Measurements from ENCODE around the gene MED8.

DNA sequence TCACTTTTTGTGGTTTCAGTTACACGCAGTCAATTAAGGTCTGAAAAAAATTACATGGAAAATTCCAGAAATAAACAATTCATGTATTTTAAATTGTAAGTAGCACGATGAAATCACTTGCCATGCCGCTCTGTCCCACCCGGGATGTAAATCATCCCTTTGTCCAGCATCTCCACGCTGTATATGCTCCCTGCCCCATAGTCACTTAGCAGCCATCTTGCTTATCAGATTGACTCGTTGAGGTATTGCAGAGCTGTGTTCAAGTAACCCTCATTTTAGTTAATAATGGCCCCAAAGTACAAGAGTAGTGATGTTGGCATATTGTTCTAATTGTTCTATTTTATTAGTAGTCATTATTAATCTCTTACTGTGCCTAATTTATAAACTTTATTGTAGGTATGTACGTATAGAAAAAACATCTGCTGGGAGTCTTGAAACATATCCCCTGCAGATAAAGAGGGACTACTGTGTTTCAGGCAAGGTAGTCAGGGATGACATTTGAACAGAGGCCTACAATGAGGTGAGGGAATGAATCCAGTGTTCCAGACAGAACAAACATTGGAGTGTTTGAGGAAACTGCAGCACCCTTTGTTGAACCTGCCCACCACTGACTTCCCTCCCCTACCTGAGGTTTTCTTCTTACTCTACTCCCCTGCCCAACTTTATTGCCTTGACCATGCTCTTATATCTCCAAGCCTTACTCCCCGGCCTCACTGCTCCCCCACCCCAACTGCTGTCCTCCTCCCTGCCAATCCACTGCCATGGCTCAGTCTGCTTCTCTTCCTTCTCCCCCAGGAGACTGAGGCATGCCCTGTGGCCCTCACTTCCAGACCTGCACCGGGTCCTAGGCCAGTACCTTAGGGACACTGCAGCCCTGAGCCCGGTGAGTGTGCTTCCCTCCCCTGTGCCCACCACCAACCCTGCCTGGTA, 37.9 kb downstream of the MED8 start:
- TF ChIP-seq ZNF253 (CRISPR knock-in tag; conservative IDR thresholded peaks at IDR 0.05) (no peak), SREBF1 (IDR thresholded peaks at IDR 0.05; ENCODE audit: borderline replicate concordance, low read depth, low read length) (no peak), NFE2L1 (tag; IDR thresholded peaks at IDR 0.05; ENCODE audit: borderline replicate concordance, low read depth) (no peak), POLR2A (conservative IDR thresholded peaks at IDR 0.05) (no peak)
- TF ChIP-seq, protein P1, sequence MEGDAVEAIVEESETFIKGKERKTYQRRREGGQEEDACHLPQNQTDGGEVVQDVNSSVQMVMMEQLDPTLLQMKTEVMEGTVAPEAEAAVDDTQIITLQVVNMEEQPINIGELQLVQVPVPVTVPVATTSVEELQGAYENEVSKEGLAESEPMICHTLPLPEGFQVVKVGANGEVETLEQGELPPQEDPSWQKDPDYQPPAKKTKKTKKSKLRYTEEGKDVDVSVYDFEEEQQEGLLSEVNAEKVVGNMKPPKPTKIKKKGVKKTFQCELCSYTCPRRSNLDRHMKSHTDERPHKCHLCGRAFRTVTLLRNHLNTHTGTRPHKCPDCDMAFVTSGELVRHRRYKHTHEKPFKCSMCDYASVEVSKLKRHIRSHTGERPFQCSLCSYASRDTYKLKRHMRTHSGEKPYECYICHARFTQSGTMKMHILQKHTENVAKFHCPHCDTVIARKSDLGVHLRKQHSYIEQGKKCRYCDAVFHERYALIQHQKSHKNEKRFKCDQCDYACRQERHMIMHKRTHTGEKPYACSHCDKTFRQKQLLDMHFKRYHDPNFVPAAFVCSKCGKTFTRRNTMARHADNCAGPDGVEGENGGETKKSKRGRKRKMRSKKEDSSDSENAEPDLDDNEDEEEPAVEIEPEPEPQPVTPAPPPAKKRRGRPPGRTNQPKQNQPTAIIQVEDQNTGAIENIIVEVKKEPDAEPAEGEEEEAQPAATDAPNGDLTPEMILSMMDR (IDR thresholded peaks at IDR 0.05 in 2 of 3, conservative IDR thresholded peaks at IDR 0.05 in 1 of 3; ENCODE audit: insufficient read depth in 2 of 3, low read depth in 1 of 3, low read length in 3 of 3), result no peak
- TF ChIP-seq, protein P2, sequence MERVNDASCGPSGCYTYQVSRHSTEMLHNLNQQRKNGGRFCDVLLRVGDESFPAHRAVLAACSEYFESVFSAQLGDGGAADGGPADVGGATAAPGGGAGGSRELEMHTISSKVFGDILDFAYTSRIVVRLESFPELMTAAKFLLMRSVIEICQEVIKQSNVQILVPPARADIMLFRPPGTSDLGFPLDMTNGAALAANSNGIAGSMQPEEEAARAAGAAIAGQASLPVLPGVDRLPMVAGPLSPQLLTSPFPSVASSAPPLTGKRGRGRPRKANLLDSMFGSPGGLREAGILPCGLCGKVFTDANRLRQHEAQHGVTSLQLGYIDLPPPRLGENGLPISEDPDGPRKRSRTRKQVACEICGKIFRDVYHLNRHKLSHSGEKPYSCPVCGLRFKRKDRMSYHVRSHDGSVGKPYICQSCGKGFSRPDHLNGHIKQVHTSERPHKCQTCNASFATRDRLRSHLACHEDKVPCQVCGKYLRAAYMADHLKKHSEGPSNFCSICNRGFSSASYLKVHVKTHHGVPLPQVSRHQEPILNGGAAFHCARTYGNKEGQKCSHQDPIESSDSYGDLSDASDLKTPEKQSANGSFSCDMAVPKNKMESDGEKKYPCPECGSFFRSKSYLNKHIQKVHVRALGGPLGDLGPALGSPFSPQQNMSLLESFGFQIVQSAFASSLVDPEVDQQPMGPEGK (CRISPR knock-in tag; IDR thresholded peaks at IDR 0.05; ENCODE audit: borderline replicate concordance), result no peak
